Stomach (tissue), 4 donors: ENCODE measurements around the gene RAET1G.
"Not testable (repeated sequence)": the region's sequence is repeated elsewhere in the genome, so short reads cannot be mapped to it uniquely, and the experiment has no call there.

Experiments used
- POLR2A ChIP-seq, 4 donors: fragments of 450-650 bp; IDR thresholded peaks; one replicate each; pipeline ENCODE4 v1.6.1; 2016; ENCODE audit warnings: antibody characterized with exemption in 4 of 4, control low read depth in 2 of 4, mild to moderate bottlenecking in 1 of 4, moderate library complexity in 1 of 4
- POLR2AphosphoS5 ChIP-seq, 3 donors: sonication (generic); formaldehyde crosslinking; IDR thresholded peaks; one replicate each; pipeline ENCODE4 v1.6.1; 2016; ENCODE audit warnings: antibody characterized with exemption in 3 of 3
- TF ChIP-seq, protein P1 (sequence below), 7 experiments: fragments of 450-650 bp in 4 of 7; fragments of 200-600 bp in 3 of 7; sonication (generic) in 3 of 7; IDR thresholded peaks; one replicate each; pipeline ENCODE4 v1.5.1; 2016 to 2019; ENCODE audit warnings: antibody characterized with exemption in 7 of 7, control low read depth in 2 of 7, mild to moderate bottlenecking in 1 of 7

DNA sequence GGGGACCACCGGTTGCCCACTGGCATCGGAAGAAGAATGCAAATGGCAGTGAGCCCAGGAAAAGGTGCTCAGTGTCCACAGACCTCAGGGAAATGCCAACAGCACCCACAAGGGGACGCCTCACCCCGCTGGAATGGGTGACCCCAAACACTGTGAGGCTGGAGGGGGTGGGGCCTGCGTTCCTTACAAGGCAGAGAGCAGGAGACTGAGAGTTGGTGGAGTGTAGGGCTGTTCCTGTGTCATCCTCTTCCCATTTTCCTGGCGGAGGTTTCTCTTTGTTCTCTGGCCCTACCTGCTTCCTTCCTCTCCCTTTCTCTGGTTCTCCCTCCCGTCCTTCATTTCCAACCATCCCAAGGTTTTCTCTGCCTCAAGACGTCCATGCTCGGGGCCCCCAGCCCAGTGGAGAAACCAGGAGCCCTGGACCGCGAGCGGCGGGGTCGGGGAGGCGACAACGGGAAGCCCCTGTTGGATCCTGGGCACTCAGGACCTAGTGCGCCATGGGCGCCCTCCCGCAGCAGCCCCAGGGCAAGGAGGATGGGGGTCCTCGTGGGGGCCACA lies 15.2 kb upstream of the RAET1G start:
- TF ChIP-seq POLR2AphosphoS5, POLR2A (IDR thresholded peaks at IDR 0.05): not testable (repeated sequence)
- TF ChIP-seq, protein P1, sequence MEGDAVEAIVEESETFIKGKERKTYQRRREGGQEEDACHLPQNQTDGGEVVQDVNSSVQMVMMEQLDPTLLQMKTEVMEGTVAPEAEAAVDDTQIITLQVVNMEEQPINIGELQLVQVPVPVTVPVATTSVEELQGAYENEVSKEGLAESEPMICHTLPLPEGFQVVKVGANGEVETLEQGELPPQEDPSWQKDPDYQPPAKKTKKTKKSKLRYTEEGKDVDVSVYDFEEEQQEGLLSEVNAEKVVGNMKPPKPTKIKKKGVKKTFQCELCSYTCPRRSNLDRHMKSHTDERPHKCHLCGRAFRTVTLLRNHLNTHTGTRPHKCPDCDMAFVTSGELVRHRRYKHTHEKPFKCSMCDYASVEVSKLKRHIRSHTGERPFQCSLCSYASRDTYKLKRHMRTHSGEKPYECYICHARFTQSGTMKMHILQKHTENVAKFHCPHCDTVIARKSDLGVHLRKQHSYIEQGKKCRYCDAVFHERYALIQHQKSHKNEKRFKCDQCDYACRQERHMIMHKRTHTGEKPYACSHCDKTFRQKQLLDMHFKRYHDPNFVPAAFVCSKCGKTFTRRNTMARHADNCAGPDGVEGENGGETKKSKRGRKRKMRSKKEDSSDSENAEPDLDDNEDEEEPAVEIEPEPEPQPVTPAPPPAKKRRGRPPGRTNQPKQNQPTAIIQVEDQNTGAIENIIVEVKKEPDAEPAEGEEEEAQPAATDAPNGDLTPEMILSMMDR (IDR thresholded peaks at IDR 0.05): not testable (repeated sequence)
